HG03280 (cell line): ENCODE results near the gene CXCL6.

Source experiments
- ATAC-seq: cut with Tn5 transposase; IDR thresholded peaks from one replicate; pipeline ENCODE4 v1.9.1; 2021; ENCODE audit warnings: mild to moderate bottlenecking, moderate library complexity; ENCODE audit not compliant: unreplicated experiment

Gene CXCL6

DNA sequence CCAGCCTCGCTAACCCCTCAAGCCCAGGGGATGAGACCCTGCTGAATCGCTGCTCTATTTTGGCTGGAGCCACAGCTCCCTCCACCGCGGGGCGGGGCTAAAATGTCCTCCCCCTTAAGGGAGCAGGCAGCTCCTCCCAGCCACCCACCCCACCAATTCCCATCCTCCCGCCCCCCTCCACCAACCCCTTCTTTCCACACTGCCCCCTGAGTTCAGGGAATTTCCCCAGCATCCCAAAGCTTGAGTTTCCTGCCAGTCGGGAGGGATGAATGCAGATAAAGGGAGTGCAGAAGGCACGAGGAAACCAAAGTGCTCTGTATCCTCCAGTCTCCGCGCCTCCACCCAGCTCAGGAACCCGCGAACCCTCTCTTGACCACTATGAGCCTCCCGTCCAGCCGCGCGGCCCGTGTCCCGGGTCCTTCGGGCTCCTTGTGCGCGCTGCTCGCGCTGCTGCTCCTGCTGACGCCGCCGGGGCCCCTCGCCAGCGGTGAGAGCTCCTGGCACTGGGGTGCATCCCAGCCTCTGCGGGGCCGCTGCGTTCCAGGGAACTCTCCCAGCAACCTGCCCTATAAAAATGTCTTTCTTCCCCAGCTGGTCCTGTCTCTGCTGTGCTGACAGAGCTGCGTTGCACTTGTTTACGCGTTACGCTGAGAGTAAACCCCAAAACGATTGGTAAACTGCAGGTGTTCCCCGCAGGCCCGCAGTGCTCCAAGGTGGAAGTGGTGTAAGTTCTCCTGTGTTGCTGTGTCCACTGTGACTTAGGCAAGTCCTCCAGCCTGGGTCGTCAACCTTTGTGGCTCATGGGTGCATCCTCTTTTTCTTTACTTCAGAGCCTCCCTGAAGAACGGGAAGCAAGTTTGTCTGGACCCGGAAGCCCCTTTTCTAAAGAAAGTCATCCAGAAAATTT lies at the start of gene CXCL6:
CXCL6 (plus strand) TSS at position 306 of the 907 bp plus-strand sequence; CDS start at position 379, 73 bp downstream.
- no peak for ATAC-seq

DNA sequence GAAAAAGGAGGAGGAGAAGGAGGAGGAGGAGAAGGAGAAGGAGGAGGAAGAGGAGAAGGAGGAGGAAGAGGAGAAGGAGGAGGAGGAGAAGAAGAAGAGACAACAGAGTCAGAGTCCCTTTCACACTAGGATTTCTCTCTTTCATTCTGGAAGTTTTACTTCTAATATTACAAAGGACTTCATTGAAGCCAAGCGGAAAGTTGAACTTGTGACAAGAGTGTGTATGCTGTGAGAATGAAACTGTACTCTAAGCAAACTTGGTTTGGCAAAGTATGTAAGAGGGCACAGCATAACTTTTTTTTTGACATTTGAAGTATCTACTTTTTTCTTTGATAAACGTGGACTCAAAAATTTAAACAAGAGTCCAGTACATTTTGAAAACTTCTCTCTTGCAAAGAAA lies 48.1 kb upstream of the CXCL6 start:
- ATAC-seq, result no peak

DNA sequence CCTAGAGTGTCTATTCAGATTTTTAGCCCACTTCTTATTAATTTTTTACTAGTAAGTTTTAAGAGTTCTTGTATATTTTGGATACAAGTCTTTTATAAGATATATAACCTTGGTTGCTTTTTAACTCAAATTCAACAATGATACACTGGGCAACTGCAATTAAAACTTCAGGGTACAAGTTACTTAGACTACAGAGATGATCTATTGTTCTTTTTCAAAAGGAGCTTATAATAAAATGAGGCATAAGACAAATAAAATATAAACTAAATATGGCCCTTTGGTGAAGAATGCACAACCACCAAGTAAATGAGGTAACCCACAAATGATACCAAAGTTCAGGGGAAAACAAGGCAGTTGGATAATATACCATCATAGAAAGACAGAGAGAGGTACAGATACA lies 37.6 kb upstream of the CXCL6 start:
- ATAC-seq, result no peak

DNA sequence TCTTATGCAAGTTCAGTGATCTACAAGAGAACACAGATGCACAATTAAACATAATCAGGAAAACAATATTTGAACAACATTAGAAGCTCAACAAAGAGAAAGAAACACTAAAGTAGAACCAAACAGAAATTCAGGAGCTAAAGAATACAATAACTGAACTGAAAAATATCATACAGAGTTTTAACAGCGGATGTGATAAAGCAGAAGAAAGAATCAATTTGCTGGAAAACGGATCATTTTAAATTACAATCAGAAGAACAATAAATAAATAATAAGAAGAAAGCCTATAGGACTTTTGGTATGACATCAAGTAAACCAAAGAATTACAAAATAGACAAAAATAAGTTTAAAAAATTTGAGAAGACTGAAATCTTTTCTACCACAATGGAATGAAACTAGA lies 36.3 kb upstream of the CXCL6 start:
- no peak for ATAC-seq

DNA sequence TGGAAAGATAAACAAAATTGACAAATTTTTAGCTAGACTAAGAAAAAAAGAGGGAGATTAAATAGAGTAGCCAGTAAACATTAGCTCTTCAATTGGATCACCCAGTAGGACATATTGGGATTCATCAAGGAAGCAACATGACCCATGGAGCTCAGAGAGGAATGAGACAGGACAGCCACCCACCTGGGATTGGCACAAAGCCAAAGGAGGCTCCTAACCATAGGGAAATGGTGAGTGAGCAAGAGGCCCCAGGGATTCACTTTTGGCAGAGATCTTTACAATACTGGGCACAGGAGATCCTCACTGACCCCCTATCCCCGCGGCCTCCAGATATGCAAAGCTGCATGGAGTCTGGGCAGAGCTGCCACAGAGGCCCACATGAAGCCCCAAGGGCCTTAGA lies 34.8 kb upstream of the CXCL6 start:
- no peak for ATAC-seq

DNA sequence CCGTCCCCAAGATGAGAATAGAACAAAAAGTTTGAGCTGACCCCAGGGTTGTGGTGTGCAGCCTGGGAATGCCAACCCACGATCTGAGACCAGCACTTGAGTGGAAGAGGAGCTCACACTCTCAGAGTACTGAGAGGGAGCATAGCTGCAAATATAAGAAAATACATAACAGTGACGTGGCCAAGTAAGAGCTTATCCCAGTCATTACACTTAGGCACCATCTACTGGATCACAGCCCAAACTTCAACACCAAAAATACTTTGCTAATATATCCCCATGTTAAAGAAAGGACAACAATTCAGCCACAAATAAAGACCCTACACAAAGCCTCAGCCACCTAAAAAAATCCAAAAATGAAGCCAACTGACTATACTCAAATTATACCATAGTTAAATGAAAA lies 33.3 kb upstream of the CXCL6 start:
- ATAC-seq, result no peak

DNA sequence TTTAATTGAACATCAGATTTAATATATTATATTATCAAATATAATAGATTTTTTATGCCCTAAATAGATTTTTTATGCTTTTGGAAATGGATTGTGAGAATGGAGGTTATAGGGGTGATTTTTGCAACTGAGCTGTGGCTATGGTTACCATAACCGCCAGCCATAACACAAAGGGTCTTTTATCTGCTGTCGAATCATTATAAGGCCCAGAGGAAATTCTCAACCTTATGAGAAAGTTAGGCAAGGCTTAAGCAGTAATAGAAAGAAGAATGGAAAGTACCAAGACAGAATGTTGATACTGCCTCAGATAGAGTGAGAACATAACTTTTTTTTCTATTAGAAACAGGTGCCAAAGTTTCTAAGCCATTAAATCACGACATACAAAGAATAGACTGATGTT lies 26.3 kb upstream of the CXCL6 start:
- ATAC-seq, result no peak

DNA sequence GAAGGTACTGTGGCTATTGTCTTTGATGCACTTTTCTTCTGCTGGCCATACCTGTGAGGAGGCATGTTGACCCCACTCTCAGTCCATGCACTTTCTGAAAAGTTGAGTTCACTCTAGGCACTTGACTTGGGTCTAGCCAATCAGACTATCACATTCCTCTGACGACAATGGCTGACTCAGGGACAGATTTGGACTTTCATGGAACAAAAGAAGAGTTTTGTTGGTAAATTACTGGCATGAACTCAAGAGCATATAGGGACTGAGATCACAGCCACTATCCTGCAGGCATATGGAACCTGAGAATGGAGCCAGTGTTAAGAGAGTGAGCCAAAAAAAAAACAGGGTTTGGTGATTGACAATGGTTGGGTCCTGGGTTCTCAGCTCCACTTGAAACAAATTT lies 24.6 kb upstream of the CXCL6 start:
- ATAC-seq, result no peak

DNA sequence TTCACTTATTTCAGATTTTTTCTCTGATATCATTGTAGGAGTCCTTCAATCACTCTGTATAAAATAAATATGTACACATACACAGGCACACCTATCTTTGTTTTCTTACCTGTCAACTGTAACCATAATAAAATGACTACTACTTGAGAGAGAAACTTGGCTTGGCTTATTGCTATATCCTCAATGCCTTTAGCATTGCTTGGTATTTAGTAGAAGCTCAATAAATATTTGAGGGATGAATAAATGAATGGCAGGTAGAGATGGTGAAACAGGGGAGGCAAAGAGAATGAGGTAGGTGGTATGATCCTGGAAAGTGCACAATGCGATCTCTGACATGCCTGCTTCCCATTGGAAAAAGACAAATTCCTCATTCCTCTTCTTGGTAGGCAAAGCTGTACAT lies 21.8 kb upstream of the CXCL6 start:
- ATAC-seq, result no peak

DNA sequence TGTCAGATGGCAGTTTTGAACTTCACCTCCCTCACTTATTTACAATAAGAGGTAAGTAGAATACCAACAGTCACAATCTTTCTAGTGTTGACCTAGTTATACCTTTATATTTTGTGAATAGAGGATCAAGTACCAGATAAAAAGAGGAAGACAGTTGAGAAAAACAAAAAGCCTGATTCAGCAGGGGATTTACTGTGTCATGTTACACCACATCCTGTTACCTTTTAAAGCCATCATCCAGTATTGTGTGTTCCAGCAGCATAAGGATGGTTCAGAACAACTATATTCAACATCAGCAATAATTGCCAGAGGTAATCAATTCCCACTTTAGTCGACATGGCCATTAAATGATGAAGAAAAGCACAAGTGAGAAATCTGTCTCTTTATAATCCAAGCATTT lies 21.3 kb upstream of the CXCL6 start:
- ATAC-seq, result no peak

DNA sequence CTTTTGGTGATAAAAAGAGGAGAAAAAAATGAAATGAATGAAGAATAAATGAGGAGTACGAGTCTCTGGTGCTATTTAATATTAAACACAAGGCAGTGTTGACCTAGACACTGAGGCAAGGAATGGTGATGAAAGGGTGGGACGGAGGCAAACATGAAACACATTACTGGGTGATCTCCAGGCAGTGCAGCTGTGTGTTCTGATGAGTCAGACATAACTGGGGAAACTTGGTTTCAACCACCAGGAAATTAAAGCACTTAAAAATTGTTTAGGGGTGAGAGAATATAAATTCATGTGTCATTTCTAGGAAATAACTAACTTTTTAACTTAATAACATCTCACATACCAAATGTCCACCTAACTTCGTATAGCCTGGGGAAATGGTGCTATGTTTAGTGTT lies 19.7 kb upstream of the CXCL6 start:
- ATAC-seq, result no peak

DNA sequence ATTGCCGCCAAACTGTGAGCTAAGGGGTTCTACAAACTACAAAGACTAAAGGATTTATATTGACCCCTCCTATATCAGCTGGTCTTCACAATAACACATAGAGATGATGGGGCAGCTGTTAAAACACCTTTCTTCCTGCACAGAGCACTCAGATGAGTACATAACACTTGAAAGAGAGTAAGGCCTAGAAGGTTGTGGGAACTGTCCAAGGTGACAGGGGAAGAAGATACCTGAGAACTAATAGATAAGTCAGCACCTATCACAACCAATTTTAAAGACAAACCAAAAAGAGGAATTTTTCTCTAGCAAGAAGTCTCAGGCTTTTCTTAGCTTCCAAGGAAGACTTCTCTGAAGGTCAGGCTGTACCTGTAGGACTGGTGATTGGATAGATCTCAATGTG lies 19.1 kb upstream of the CXCL6 start:
- ATAC-seq, result no peak

DNA sequence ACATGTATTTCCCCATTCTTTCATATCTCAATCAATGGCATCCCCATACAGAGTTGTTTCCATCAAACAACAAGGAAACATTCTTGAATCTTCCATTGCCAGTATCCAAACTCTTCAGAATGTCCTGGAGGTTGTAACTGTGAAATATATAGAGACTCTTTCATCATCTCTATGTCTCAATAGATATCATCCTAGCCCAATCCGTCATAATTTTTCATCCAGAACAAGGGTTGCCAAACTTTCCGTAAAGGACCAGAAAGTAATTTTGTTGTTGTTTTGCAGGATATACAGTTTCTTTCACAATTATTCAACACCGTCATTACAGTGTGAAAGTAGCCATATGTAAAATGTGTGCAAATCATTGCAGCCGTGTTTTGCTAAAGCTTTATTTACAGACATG lies 15.2 kb upstream of the CXCL6 start:
- no peak for ATAC-seq

DNA sequence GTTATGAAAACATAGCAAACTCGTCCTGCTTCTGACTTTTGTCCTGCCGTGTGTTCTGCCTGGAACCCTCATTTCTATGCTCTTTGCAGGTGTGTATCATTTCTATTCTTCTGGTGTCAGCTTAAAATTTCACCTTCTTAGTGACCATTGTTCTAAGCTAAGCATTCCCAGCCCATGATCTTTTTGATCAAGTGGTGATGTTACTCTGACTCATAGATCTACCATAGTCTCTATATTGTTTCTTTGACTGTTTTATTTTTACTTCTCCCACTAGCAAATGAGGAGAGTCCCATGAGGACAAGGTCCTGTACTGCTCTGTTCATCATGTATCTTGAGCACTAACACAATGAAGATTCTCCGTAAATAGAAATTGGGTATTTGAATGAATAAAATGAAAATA lies 14.1 kb upstream of the CXCL6 start:
- no peak for ATAC-seq

DNA sequence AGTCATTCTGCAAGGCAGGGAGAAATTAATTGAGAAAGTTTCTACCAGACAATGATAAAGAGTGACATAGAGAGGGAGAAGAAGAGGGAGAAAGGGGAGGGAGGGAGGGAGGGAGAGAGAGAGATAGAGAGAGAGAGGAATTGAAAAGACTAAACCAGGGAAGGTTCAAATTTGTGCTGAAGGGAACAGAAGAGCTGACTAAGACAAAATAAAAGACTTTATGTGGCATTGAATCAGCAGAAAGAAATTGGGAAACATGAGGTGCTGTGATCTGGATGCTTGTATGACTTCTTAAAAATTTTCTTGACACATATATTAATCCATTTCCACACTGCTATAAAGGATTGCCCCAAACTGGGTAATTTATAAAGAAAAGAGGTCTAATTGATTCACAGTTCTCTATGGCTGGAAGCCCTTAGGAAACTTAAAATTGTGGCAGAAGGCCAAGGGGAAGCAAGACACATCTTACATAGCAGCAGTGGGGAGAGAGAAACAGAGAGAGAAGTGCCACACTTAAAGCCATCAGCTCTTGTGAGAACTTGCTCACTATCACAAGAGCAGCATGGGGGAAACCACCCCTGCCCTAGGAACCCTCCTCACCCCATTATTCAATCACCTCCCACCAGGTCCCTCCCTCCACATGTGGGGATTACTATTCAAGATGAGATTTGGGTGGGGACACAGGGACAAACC lies 13.5 kb upstream of the CXCL6 start:
- ATAC-seq, result no peak

DNA sequence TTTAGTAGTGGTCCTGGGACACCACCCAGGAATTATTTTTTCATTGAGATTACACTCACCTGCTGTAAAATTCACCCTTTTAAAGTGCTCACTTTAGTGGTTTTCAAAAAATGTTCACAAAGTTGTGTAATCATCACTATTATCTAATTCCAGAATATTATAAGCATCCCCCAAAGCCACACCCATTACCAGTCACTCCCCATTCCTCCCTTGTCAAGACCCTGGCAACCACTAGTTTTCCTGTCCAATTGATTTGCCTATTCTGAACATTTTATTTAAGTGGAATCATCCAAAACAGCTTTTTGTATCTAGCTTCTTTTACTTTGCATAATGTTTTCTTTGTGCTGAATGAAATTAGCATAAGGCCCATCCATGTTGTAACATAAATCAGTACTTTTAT lies 12.7 kb upstream of the CXCL6 start:
- ATAC-seq, result no peak

DNA sequence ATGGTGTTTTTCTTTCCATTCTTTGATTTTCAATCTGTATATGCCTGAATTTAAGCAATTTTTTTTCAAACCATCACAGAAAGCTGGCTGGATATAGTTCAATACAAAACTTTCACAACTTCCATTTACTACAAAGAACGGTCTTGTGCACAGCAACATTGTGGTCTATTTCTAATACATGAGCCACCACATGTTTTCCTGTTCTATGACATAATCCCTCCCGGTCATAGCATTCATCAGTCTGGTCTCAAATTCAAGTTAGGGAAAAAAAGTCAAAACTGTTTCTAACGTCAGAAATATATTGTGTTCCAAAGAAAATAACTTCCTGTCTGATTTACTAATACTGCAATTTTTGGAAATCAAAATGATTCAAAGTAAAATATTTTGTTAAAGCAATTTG lies 7.5 kb upstream of the CXCL6 start:
- ATAC-seq, result no peak

DNA sequence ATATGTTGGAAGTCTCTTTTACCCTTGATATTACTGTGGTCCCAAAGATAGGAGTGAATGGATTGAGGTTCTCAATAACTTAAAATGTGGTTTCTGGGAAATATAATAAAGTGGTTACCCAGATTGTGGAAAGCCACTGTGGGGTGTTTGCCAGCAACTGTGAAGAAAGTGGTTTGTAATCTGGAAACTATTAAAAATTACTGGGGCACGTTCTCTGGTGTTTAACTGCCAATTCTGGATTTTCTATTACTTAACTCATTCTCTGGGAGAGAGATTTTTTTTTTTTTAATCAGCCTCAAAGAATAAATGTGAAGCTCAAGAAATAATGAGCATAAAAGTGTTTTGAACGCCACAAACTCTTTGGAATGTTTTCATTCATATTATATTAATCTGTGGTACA lies 4.9 kb upstream of the CXCL6 start:
- no peak for ATAC-seq

DNA sequence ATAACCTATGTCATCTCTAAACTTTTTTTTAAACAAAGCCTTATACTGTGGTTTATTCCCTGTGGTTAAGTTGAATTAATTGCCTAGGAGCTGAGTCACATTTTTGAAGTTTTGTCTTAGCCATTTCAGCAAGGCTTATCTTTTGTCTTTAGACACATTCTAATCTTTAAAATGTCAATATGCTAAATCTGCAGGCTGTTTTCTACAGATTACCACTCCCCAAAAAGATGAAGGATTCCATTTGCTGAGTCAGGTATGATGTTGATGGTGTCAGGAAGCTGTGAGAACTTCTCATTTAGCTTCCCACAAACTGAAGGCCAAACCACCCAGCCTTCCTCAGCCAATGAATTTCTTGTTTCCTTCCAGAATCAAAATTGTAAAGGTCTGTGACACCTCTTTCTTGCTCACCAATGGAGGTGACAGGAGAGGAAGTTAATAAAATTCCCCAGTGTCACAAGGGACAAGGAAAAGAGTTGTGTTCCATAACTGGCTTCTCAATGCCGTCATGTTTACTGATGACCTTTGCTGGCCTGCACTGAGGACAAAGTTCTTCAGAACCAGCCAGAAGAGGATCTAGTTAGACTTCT lies 3.7 kb upstream of the CXCL6 start:
- no peak for ATAC-seq

DNA sequence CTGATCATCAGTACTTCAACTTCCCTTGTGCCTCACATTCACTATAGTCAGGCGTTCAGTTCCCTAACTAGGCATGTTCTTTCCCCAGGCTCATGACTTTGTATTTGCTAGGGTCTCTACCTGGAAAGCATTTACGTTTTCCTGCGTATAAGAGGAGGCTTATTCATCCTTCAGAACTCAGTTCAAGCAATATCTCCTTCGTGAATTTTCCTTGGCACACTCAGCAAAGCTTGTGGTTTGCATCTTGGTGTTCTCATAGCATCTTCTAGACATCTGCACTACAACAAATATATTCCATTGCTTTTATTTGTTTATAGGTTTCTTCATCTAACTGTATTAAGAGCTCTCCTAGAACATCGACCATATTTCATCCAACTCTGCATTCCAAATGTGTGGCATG lies 2.6 kb downstream of the CXCL6 start:
- ATAC-seq, result no peak

DNA sequence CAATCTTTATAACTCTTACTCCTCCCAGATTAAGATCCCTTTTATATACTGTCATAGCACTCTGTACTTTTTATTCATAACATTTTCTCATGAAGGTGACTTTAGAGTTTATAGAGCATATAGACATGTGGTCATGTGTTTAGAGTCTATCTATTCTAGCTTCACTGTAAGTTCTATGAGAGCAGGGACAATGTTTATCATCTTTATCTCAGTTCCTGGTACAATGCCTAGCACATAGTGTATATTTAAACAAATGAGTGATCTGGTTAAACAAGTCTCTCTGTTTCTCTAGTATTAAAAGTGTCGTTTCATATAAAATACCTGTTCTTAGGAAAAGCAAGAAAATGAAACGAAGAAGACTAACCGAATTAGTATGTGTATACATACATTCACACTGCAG lies 3.2 kb downstream of the CXCL6 start:
- ATAC-seq, result no peak
